Mesenteric fat pad (tissue), 1 donor: ENCODE measurements around the gene CENPVL1. TPM values are rescaled to one million over a fixed set of nuclear protein-coding genes. Genes with fewer than 3 reads are reported as not detected.
A peak's percentile ranks its signal among the peaks of the same experiment; 100 is the strongest.
"Not testable (repeated sequence)": the region's sequence is repeated elsewhere in the genome, so short reads cannot be mapped to it uniquely, and the experiment has no call there.

ENCODE experiments used
- DNase-seq: peaks from one replicate; pipeline ENCODE4 v3.0.0-alpha.2; 2020; ENCODE audit warnings: low spot score
- long read RNA-seq: library from polyadenylated mRNA; unstranded; transcript quantifications from one replicate; pipeline ENCODE4 v2.0.0, GENCODE V29; 2020
- total RNA-seq: library from RNA; stranded (reverse); fragmentation: NEBNext Ultra II Directional; extraction: Animal tissue kit (Norgen Biotek cat#: 25700); gene quantifications from one replicate; pipeline ENCODE4 v1.2.1, GENCODE V29; 2021
- donor health status: DM: yes; HTN: yes; CAD: no.

Gene CENPVL1
- total RNA-seq: not detected
- long read RNA-seq: 0 reads

DNA sequence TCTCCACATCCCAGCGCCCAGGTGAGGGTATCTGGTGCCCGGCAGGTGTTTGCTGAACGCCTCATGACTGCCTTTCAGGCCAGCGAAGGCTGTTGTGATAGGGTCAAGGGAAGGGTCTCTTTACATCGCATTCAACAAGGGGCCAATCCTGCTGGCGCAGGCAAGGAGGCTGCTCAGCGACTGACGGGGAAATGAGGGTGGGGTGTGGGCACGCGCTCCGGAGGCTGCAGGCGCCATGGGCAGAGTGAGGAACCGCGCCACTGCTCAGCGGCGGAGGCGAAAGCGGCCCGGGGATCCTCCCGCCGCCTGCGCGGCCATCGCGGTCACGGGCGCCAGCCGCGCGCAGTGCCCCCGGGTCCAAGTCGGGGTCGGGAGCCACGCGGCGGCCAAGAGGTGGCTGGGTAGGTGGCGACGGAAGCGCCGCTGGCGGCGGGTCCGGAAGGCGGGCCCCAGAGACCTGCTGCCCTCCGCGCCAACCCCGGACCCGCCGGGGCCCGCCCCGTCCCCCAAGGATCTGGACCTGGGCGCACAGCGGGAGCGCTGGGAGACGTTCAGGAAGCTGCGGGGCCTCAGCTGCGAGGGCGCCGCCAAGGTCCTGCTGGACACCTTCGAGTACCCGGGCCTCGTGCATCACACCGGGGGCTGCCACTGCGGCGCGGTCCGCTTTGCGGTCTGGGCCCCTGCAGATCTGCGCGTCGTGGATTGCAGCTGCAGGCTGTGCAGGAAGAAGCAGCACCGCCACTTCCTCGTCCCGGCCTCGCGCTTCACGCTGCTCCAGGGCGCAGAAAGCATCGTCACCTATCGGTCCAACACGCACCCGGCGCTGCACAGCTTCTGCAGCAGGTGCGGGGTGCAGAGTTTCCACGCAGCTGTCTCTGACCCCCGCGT is at the start of gene CENPVL1:
Gene CENPVL1, plus strand, starts transcription at position 236 of the 888 bp plus-strand sequence. Its CDS starts 0 bp downstream, at position 236.
- DNase-seq: not testable (repeated sequence)

- no peak for DNase-seq
Observed at GRCh38 chrX:51665981-51666380, 44.3 kb upstream of the CENPVL1 start.

DNA sequence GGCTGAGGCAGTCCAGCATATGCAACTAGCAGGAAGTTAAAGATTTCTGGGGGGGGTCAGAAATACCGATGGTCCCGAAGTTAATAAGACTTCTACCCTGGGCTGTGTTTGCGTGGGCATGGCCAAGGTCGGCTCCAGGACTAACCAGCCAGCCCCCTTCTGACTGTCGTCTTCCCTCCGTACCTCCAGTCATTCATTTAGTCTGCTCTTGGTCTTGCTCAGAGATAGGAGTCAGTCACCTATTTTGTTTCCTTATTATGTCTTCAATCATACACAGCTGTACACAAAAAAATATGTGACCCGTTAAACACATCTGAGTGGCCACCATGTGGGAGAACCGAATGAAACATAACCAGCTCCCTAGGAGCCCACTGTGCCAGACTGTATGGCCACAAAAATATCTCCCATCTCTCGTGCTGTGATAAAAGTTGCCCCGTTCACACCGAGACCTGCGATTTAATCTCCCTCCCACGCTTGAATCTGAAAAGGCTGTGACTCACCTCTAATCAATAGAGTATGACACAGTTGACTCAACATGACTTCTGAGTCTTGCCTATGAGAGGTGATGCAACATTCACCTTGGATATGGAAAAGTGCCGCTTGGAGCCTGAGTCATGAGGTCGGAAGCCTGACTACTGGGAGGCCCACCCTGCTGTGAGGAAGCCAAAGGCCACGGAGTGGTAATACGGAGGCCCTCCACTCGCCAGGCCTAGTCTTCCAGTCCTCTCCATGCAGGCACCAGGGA is 30.5 kb upstream of the CENPVL1 start:
- not testable (repeated sequence) for DNase-seq

- not testable (repeated sequence) for DNase-seq
Observed at GRCh38 chrX:51681808-51682719, 28.2 kb upstream of the CENPVL1 start.

GRCh38 chrX:51682720-51683062 is 27.6 kb upstream of the CENPVL1 start, which contains the start of gene CENPVL2:
TSS of gene CENPVL2 (minus strand) at chrX:51682831. CDS start at chrX:51682831, 0 bp downstream.
- not testable (repeated sequence) for DNase-seq

DNA sequence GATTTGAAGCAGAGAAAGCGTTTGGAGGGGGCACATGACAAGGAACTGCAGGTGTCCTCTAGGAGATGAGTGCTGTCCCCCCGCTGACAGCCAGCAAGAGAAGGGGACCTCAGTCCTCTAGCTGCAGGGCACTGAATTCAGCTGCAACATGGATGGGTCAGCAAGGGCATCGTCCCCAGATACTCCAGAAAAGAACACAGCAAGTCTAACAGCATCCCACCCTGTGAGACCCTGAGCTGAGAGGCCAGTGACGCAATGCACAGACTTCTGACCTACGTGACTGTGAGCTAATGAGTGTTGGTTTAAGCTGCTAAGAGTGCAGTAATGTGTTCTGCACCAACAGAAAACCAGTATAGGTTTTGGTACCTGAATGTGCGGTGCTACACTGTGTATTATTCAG is 16.1 kb upstream of the CENPVL1 start:
- peak; percentile 22 for DNase-seq

DNA sequence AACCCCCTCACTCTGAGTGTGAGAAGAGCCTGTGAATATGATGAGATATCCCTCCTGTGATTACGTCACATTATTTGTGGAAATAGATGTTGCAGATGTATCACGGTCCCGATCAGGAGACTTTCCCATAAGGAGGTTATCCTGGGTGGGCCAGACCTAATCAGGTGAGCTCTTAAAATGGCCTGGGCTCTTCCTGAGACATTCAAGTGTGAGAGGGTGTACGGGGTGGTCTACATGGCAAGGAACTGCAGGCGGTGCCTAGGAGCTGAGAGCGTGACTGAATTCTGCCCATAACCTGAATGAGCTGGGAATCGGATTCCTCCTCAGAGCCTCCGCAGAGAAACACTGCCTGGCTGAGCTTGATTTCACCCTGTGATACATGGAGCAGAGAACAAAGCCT is 12.9 kb upstream of the CENPVL1 start:
- peak; percentile 67 for DNase-seq

- not testable (repeated sequence) for DNase-seq
Observed at GRCh38 chrX:51712943-51713647, 2.8 kb downstream of the CENPVL1 start.

GRCh38 chrX:51728202-51728601 is 17.9 kb downstream of the CENPVL1 start:
- DNase-seq: no peak

DNA sequence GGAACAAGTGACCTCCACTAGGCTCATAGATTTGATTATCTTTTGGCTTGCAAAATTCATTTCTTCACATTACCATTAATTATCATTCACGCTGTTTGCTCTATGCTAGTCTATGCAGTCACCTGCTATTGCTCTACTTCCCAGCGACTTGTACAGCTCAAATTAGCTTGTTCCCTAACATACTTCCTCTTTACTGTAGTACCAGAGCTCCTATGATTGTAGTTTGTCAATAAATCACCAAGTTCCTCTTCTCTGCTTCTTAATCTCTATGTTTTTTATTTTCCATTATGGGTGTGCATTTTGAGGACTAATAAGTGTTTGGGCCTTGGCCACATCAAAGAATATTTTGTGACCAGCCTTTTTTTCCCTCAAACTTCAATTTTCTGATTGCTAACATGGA is 26.8 kb downstream of the CENPVL1 start:
- DNase-seq: no peak

DNA sequence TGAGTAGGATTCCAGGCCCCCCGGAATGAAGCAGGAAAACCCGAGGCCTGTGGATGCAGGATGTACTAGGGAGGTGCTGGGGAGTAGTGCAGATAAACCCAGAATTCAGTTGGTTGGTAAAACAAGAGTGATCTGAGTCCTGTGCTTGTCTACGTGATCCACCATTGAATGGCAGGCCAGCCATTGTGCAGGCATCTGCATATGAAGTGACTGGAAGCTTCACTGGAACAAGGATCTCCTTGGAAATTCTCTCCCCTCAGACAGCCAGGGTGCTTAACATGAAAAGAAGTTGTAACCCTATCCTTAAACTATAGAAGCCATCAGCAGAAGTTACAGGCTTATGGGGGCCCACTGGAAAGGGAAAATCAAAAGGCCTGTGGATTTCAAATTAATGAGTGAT is 32.3 kb downstream of the CENPVL1 start:
- no peak for DNase-seq

DNA sequence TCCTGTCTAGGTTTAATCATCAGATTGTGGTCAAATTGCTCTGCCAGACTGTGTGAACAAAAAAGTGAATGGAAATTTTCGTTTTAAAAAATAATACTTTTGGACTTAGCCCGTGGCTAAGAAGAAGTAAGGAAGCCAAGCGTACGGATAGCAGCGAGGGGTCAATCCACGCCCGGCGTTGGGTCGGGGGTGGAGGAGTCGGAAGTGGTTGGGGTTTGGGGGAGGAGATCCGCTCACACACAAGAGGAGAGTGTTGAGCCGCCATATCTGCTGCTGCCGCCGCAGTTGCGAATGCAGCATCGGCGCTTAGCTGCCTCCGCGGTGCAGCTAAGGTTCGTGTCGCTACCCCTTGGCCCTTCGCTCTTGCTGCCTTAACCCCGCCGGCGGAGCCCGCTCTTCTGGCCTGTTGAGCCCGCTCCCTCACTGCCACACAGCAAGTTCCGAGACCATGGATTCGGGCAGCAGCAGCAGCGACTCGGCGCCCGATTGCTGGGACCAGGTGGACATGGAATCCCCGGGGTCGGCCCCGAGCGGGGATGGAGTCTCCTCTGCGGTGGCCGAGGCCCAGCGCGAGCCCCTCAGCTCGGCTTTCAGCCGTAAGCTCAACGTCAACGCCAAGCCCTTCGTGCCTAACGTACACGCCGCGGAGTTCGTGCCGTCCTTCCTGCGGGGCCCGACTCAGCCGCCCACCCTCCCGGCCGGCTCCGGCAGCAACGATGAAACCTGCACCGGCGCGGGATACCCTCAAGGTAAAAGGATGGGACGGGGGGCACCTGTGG is 33.1 kb downstream of the CENPVL1 start, which contains the start of gene GSPT2:
Gene GSPT2, plus strand, starts transcription at position 264 of the 779 bp plus-strand sequence. Its CDS starts 185 bp downstream, at position 449.
- peak; percentile 89 for DNase-seq

GRCh38 chrX:51747671-51748070 is 37.4 kb downstream of the CENPVL1 start:
- no peak for DNase-seq

- no peak for DNase-seq
Observed at GRCh38 chrX:51759055-51759839, 48.9 kb downstream of the CENPVL1 start.

- no peak for DNase-seq
Observed at GRCh38 chrX:51760657-51761056, 50.3 kb downstream of the CENPVL1 start.
